ENCODE results near the gene EBLN2. TPM values are rescaled to one million over a fixed set of nuclear protein-coding genes. Genes with fewer than 3 reads are reported as not detected.

Gene EBLN2
- total and polyA plus RNA-seq, 4 donors = 0.61 to 18.5 (median 2.5) TPM

GRCh38 chr3:73101881-73102280 is 40.4 kb downstream of the EBLN2 start:
- ATAC-seq (ENCODE audit: insufficient read depth, low FRiP score) (no peak), DNase-seq (no peak)
- H3K27me3 ChIP-seq (ENCODE audit: control insufficient read depth in 3 of 3, insufficient read depth in 3 of 3, low read length in 2 of 3) = no peaks in the 10 kb centered on the region
- H3K27ac ChIP-seq (ENCODE audit: low read depth in 1 of 2, low read length in 1 of 2) = no peak overlapping the region
- WGBS, 2 donors = 56 to 68% methylated on average over 2 of the region's 2 CpGs
- H3K4me3 ChIP-seq = no peak overlapping the region
- no peaks in the 10 kb centered on the region for H3K36me3 ChIP-seq (ENCODE audit: control insufficient read depth in 4 of 4, insufficient read depth in 4 of 4, low read length in 4 of 4)
- peaks cover 0 to 3% (median 0%) of the 10 kb centered on the region in 4 donors for H3K9me3 ChIP-seq (ENCODE audit: control insufficient read depth in 4 of 4, insufficient read depth in 3 of 4, low read length in 3 of 4)
- no peak for TF ChIP-seq CTCF (IDR thresholded peaks at IDR 0.05; ENCODE audit: control extremely low read depth, extremely low read depth)
- peaks cover 0 to 8% (median 0%) of the 10 kb centered on the region in 5 donors for H3K4me1 ChIP-seq (ENCODE audit: control insufficient read depth in 5 of 5, insufficient read depth in 5 of 5, low read length in 5 of 5)
- no peak overlapping the region for H3K9ac ChIP-seq (ENCODE audit: insufficient read depth in 1 of 2, low read length in 2 of 2)

- H3K4me3 ChIP-seq = no peak overlapping the region
- no peak overlapping the region for H3K27ac ChIP-seq (ENCODE audit: low read depth in 1 of 2, low read length in 1 of 2)
- no peak for DNase-seq
Measured at GRCh38 chr3:73107215-73107614, 45.8 kb downstream of the EBLN2 start.

GRCh38 chr3:73107676-73108187 is 46.3 kb downstream of the EBLN2 start:
- H3K27ac ChIP-seq (ENCODE audit: low read depth in 1 of 2, low read length in 1 of 2) = no peak overlapping the region
- no peak overlapping the region for H3K4me3 ChIP-seq
- peaks cover 0 to 3% (median 0%) of the 10 kb centered on the region in 5 donors for H3K4me1 ChIP-seq (ENCODE audit: control insufficient read depth in 5 of 5, insufficient read depth in 5 of 5, low read length in 5 of 5)
- no peak for ATAC-seq (ENCODE audit: insufficient read depth, low FRiP score)
- no peak overlapping the region for H3K9ac ChIP-seq (ENCODE audit: insufficient read depth in 1 of 2, low read length in 2 of 2)
- no peaks in the 10 kb centered on the region for H3K36me3 ChIP-seq (ENCODE audit: control insufficient read depth in 4 of 4, insufficient read depth in 4 of 4, low read length in 4 of 4)
- 89 to 93% methylated on average over 5 of the region's 5 CpGs for WGBS, 2 donors
- no peaks in the 10 kb centered on the region for H3K9me3 ChIP-seq (ENCODE audit: control insufficient read depth in 4 of 4, insufficient read depth in 3 of 4, low read length in 3 of 4)
- no peak for DNase-seq
- no peak for TF ChIP-seq CTCF (IDR thresholded peaks at IDR 0.05; ENCODE audit: control extremely low read depth, extremely low read depth)
- H3K27me3 ChIP-seq (ENCODE audit: control insufficient read depth in 3 of 3, insufficient read depth in 3 of 3, low read length in 2 of 3) = no peaks in the 10 kb centered on the region

More at GRCh38 chr3:73107215-73107614, 45.8 kb downstream of the EBLN2 start:
- Histone ChIP-seq H3K4me1 (ENCODE audit: control insufficient read depth in 5 of 5, insufficient read depth in 5 of 5, low read length in 5 of 5) (peaks cover 0 to 3% (median 0%) of the 10 kb centered on the region in 5 donors), H3K36me3 (ENCODE audit: control insufficient read depth in 4 of 4, insufficient read depth in 4 of 4, low read length in 4 of 4) (no peaks in the 10 kb centered on the region), H3K9me3 (ENCODE audit: control insufficient read depth in 4 of 4, insufficient read depth in 3 of 4, low read length in 3 of 4) (no peaks in the 10 kb centered on the region), H3K9ac (ENCODE audit: insufficient read depth in 1 of 2, low read length in 2 of 2) (no peak overlapping the region), H3K27me3 (ENCODE audit: control insufficient read depth in 3 of 3, insufficient read depth in 3 of 3, low read length in 2 of 3) (no peaks in the 10 kb centered on the region)
- no peak for TF ChIP-seq CTCF (IDR thresholded peaks at IDR 0.05; ENCODE audit: control extremely low read depth, extremely low read depth)
- ATAC-seq (ENCODE audit: insufficient read depth, low FRiP score) = no peak
- 86 to 87% methylated on average over 3 of the region's 3 CpGs for WGBS, 2 donors

GRCh38 chr3:73108750-73109149 is 47.3 kb downstream of the EBLN2 start:
- DNase-seq = no peak
- H3K4me1 ChIP-seq (ENCODE audit: control insufficient read depth in 5 of 5, insufficient read depth in 5 of 5, low read length in 5 of 5) = peaks cover 0 to 3% (median 0%) of the 10 kb centered on the region in 5 donors
- H3K27ac ChIP-seq (ENCODE audit: low read depth in 1 of 2, low read length in 1 of 2) = no peak overlapping the region
- no peaks in the 10 kb centered on the region for H3K27me3 ChIP-seq (ENCODE audit: control insufficient read depth in 3 of 3, insufficient read depth in 3 of 3, low read length in 2 of 3)
- 93 to 95% methylated on average over 3 of the region's 3 CpGs for WGBS, 2 donors
- TF ChIP-seq CTCF (IDR thresholded peaks at IDR 0.05; ENCODE audit: control extremely low read depth, extremely low read depth) = no peak
- H3K9ac ChIP-seq (ENCODE audit: insufficient read depth in 1 of 2, low read length in 2 of 2) = no peak overlapping the region
- H3K9me3 ChIP-seq (ENCODE audit: control insufficient read depth in 4 of 4, insufficient read depth in 3 of 4, low read length in 3 of 4) = no peaks in the 10 kb centered on the region
- no peak overlapping the region for H3K4me3 ChIP-seq
- H3K36me3 ChIP-seq (ENCODE audit: control insufficient read depth in 4 of 4, insufficient read depth in 4 of 4, low read length in 4 of 4) = no peaks in the 10 kb centered on the region
- no peak for ATAC-seq (ENCODE audit: insufficient read depth, low FRiP score)
